ENCODE measurements around the gene VAT1. TPM values are rescaled to one million over a fixed set of nuclear protein-coding genes. Genes with fewer than 3 reads are reported as not detected.

Gene VAT1
- polyA plus RNA-seq (151 and 193 TPM in 2 replicates), polyA minus RNA-seq (225 and 240 TPM in 2 replicates)

GRCh38 chr17:43021741-43022512 lies at the start of gene VAT1:
VAT1 (minus strand) TSS chr17:43022385; CDS start chr17:43022322, 63 bp downstream.
- Histone ChIP-seq H3K27ac (ENCODE audit: low read length) (peak within 1 kb of the TSS; percentile 95), H3K79me2 (replicated peaks; ENCODE audit: insufficient read depth, low read length) (peaks cover 61% of the 10 kb centered on the region), H4K20me1 (ENCODE audit: insufficient read depth) (peaks cover 4% of the 10 kb centered on the region), H3K9me3 (ENCODE audit: low read length) (no peaks in the 10 kb centered on the region), H3K36me3 (ENCODE audit: insufficient read depth, low read length) (no peaks in the 10 kb centered on the region), H3K9ac (ENCODE audit: low read length) (peak within 1 kb of the TSS; percentile 96), H2AFZ (ENCODE audit: low read depth, low read length) (peak within 1 kb of the TSS; percentile 75), H3K4me2 (ENCODE audit: low read length) (peak within 1 kb of the TSS; percentile 94), H3F3A (ENCODE audit: insufficient read depth, low read length, poor library complexity, severe bottlenecking) (peaks cover 5% of the 10 kb centered on the region), H3K9me2 (ENCODE audit: insufficient read depth, low read length) (no peaks in the 10 kb centered on the region), H3K4me3 (ENCODE audit: low read length) (peak within 1 kb of the TSS; percentile 80), H3K27me3 (ENCODE audit: insufficient read depth, low read depth, low read length) (no peaks in the 10 kb centered on the region)
- TF ChIP-seq RAD21 (conservative IDR thresholded peaks at IDR 0.05) (peak; percentile 51), EP300 (conservative IDR thresholded peaks at IDR 0.05; ENCODE audit: poor library complexity, severe bottlenecking) (peak; percentile 21), SMC3 (conservative IDR thresholded peaks at IDR 0.05; ENCODE audit: poor library complexity) (peak; percentile 52), CTCF (IDR thresholded peaks at IDR 0.05; ENCODE audit: poor library complexity, severe bottlenecking) (no peak), EZH2 (IDR thresholded peaks at IDR 0.05; ENCODE audit: borderline replicate concordance, insufficient read depth, low read length, poor library complexity, severe bottlenecking) (no peak), TAF1 (IDR thresholded peaks at IDR 0.05; ENCODE audit: low read depth) (peak; percentile 77), REST (IDR thresholded peaks at IDR 0.05; ENCODE audit: borderline replicate concordance) (peak; percentile 92), POLR2AphosphoS5 (IDR thresholded peaks at IDR 0.05) (peak; percentile 96), MXI1 (conservative IDR thresholded peaks at IDR 0.05; ENCODE audit: poor library complexity, severe bottlenecking) (peak; percentile 85)

- H3K79me2 ChIP-seq (replicated peaks; ENCODE audit: insufficient read depth, low read length), result no peaks in the 10 kb centered on the region
- H3K4me2 ChIP-seq (ENCODE audit: low read length), result no peak overlapping the region
- H3K27ac ChIP-seq (ENCODE audit: low read length), result no peak overlapping the region
- TF ChIP-seq EZH2 (IDR thresholded peaks at IDR 0.05; ENCODE audit: borderline replicate concordance, insufficient read depth, low read length, poor library complexity, severe bottlenecking) (no peak), CTCF (IDR thresholded peaks at IDR 0.05; ENCODE audit: poor library complexity, severe bottlenecking) (no peak), TAF1 (IDR thresholded peaks at IDR 0.05; ENCODE audit: low read depth) (no peak), POLR2AphosphoS5 (IDR thresholded peaks at IDR 0.05) (no peak), MXI1 (conservative IDR thresholded peaks at IDR 0.05; ENCODE audit: poor library complexity, severe bottlenecking) (no peak), EP300 (conservative IDR thresholded peaks at IDR 0.05; ENCODE audit: poor library complexity, severe bottlenecking) (no peak), RAD21 (conservative IDR thresholded peaks at IDR 0.05) (no peak), REST (IDR thresholded peaks at IDR 0.05; ENCODE audit: borderline replicate concordance) (no peak), SMC3 (conservative IDR thresholded peaks at IDR 0.05; ENCODE audit: poor library complexity) (no peak)
- H2AFZ ChIP-seq (ENCODE audit: low read depth, low read length), result no peak overlapping the region
- no peaks in the 10 kb centered on the region for H3K36me3 ChIP-seq (ENCODE audit: insufficient read depth, low read length)
- no peaks in the 10 kb centered on the region for H3K27me3 ChIP-seq (ENCODE audit: insufficient read depth, low read depth, low read length)
- no peak overlapping the region for H3K9ac ChIP-seq (ENCODE audit: low read length)
- H3K4me3 ChIP-seq (ENCODE audit: low read length), result no peak overlapping the region
- H4K20me1 ChIP-seq (ENCODE audit: insufficient read depth), result no peaks in the 10 kb centered on the region
- no peaks in the 10 kb centered on the region for H3F3A ChIP-seq (ENCODE audit: insufficient read depth, low read length, poor library complexity, severe bottlenecking)
- H3K9me2 ChIP-seq (ENCODE audit: insufficient read depth, low read length), result no peaks in the 10 kb centered on the region
- no peaks in the 10 kb centered on the region for H3K9me3 ChIP-seq (ENCODE audit: low read length)
Observed at GRCh38 chr17:43070872-43071271, 48.7 kb upstream of the VAT1 start.

All from neural cell (in vitro differentiated cells).